Measurements from ENCODE around the gene MSI2.

Gene MSI2

DNA sequence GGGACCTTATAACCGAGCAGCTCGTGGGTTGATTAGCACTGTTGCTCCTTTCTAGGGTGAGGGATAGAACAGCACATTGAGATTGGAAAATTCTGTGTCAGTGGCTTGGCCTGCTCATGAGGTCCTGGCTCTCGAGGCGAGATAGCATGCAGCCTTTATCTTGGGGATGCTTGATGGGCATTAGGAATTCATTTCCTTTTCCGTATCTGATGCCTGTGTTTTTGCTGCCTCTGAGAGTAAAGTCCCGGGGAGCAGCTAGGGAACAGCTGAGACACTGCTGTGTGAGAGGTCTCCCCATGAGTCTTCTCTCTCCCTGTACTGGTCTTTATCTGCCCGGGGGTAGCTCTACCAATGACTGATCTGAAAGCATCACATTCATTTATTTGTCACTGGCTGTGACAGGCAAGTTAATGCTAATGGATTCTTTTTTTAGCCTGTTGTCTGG is 14.5 kb downstream of the MSI2 start:
- DNase-seq (ENCODE audit: low spot score): no peak

DNA sequence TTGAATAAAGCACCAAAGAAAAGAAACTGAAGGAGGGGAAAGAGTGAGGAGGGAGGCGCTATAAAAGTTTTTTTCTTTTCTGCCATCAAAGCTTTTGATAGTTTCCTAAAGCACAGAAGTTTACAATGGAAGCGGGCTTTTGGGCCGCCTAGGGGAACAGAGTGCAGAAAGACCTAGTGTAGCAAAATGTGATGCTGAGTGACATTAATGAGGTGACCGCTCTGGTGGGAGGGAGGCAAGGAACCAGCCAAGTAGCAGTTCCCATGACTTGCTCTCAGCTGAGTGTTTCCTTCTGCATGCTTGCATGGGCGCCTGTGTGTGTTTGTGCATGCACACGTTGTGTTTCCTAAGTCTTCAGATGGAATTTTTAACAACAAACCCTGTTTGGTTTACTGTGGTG is 15.5 kb downstream of the MSI2 start:
- no peak for DNase-seq (ENCODE audit: low spot score)

- no peak for DNase-seq (ENCODE audit: low spot score)
Measured at GRCh38 chr17:57273490-57273889, 17.2 kb downstream of the MSI2 start.

GRCh38 chr17:57274162-57274561 is 17.8 kb downstream of the MSI2 start:
- no peak for DNase-seq (ENCODE audit: low spot score)

- DNase-seq (ENCODE audit: low spot score): no peak
Measured at GRCh38 chr17:57275071-57275764, 18.9 kb downstream of the MSI2 start.

DNA sequence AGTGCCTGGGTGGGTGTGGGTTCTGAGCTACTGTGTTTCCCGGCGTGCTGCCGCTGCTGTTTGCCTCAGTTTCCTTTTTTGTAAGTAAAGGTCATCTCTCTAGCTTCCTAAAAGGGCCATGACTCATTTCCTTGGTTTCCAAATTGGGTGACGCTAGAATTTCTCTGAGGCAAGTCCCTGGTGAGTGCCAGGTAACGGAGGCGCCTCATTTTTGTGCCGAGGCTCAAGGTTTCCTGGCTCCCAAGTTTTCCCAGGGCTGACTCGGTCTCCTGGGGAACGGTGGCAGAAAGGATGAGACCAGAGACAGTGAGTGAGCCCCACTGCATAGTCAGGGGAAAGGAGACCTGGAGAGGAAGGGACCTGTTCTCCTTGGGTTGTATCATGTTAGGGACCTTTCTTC is 20.3 kb downstream of the MSI2 start:
- DNase-seq (ENCODE audit: low spot score): no peak

GRCh38 chr17:57277923-57278604 is 21.7 kb downstream of the MSI2 start:
- DNase-seq (ENCODE audit: low spot score): no peak

DNA sequence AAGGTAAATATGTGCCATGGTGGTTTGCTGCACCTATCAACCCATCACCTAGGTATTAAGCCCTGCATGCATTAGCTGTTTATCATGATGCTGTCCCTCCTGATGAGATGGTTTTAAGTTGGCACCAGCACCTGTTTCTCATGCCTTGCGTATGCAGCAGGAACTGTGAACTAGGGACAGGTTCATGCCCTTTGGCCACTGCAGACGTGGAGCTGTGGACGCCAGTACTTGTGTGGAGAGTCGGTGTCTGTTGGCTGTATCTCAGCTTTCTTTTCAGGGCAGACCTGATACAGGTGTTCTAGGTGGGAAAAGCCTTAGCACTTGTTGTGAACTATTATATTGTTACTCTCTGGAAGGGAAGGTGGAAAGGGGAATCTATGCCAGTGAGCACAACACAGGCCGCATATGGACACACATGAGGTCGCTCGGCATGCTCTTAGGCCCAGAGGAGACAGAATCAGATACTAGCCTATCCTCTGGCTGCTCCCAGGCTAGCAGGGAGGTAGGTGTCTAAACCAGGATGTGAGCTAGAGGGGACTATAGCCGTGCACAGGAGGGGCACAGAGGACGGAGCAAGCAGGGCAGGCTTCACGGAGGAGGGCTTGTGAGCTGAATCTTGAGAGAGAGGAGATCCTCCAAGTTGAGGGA is 22.5 kb downstream of the MSI2 start:
- no peak for DNase-seq (ENCODE audit: low spot score)

- DNase-seq (ENCODE audit: low spot score): no peak
Measured at GRCh38 chr17:57279432-57279831, 23.1 kb downstream of the MSI2 start.

GRCh38 chr17:57281887-57282286 is 25.6 kb downstream of the MSI2 start:
- DNase-seq (ENCODE audit: low spot score): no peak

DNA sequence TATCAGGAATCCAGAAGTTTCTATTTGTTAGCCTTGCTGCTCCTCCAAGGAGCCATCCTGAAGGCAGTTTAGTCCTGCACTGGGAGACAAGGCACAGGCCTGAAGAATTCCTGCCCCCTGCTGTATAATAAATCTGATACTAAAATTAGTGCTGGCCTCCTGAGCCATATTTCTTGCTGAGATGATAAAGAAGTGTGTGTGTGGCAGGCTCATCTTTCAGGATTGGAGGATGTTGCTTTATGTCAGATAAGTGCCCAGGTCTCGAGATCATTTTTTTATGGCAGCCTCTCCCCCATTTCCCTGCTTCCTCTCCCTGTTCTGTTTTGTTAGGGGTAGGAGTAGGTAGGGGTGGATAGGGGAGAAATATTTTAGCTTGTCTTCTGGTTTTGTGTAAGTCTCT is 26.0 kb downstream of the MSI2 start:
- DNase-seq (ENCODE audit: low spot score): no peak

DNA sequence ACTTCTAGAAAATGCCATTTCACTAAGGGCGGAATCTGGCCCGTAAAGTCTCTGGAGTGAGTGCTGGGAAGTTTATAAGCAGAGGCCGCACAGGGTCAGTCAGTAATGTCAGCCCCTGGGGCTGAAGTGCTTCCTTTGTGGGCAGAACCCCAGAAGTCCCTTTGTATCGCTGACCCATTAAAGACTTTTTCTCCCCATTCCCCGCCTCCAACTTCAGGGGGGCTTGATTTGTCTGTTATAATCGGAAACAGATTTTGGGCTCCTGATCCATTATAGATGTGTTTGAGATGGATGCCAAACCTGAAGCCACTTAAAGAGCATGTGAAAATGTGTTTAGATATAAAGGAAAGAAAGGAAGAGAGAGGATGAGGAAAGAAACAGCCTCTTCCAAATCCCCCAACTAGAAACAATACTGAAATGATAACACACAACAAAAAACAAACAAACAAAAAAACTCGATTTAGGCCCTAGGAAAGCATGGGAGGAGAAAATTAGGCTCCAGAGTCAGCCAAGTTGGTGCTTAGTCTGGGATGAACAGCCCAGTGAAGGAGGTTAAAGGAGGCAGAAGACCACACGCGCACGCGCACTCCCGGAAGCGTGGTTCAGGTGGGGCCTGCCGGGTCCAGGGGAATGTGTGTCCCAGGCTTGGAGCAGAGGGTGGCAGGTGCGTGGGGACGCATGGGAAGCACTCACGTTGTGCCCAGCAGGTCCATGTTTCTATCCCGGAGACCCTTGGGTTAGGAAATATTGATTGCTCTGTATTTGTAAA is 27.1 kb downstream of the MSI2 start:
- DNase-seq (ENCODE audit: low spot score): no peak

- no peak for DNase-seq (ENCODE audit: low spot score)
Measured at GRCh38 chr17:57284583-57284982, 28.3 kb downstream of the MSI2 start.

DNA sequence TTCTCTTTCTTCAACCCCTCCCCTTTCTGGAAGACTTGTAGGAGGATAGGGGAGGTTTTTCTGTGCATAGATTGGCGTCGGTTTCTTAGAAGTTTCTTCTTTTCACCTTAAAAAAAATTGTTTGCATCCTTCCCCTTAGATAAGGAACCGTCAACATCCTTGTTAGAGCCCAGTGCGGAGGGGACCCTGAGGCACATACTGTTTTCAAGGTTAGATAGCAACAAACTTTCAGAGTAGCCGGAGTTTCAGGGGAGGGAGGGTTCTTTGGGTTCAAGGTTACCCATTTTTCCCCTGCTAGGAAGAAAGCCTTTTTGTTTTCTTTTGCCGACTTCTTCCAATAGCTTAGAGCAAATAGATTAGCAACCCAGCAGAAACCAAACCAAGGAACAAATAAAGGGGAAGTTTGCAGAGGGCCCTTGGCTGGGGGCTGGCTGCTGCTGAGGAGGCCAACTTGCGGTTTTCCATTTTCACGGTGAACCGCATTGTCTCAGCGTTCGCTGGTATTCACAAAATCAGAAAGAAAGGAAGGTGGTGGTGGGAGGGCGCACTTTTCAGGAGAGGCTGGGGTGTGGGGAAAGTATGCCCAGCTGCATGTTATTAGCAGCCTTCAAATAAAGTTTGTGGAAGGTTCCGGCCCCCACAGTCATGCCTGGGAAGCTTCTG is 28.8 kb downstream of the MSI2 start:
- no peak for DNase-seq (ENCODE audit: low spot score)

DNA sequence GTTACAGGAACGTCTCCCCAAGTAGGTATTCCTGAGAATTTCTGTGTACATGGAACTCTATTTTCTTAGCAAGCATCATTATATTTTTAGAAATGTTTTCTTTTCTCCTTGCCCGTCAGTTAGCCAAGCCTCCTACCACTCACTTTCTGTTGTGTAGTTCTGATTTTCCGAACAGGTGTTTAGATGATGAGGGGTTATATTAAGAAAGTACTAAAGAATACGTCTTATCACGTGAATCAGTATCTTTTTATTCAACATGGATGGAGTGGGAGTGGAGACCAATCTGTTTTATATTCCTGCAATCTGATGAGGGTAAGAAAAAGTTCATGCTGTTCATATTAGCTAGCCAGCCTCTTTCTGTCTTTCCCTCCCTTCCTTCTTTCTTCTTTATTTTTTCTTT is 29.4 kb downstream of the MSI2 start:
- DNase-seq (ENCODE audit: low spot score): no peak

DNA sequence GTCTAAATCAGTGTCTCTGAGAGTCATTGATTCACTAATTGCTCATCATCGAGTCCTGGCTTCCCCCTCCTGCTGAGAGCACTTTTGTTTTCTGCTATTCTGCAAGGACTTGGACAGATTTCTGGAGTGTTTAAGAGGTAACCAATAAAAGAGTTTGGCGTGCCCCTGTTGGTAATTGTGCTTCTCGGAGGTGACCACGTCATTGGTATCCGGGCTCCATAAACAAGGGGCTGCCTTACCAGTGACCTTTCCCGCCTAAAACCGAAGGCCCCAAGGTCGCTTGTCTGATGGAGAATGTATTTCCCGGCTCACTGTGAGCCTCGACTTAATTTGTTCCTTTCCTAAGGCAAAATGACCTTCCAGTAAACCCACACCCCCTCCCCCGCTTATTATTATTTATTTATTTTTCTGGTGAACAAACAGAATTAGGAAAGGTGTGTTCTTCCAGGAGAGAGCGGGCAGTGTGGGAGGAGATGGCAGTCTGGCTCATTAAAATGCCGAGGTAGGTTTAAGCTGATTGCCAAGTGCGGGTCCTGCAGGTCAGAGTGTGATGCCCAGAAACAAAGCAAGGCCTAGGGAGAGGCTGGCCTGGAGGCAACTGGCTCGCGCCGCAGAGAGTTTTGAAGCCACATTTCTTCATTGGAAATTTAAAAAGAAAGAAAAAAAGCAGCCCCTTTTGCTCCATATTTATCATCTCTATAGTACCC is 30.2 kb downstream of the MSI2 start:
- peak; percentile 39 for DNase-seq (ENCODE audit: low spot score)

DNA sequence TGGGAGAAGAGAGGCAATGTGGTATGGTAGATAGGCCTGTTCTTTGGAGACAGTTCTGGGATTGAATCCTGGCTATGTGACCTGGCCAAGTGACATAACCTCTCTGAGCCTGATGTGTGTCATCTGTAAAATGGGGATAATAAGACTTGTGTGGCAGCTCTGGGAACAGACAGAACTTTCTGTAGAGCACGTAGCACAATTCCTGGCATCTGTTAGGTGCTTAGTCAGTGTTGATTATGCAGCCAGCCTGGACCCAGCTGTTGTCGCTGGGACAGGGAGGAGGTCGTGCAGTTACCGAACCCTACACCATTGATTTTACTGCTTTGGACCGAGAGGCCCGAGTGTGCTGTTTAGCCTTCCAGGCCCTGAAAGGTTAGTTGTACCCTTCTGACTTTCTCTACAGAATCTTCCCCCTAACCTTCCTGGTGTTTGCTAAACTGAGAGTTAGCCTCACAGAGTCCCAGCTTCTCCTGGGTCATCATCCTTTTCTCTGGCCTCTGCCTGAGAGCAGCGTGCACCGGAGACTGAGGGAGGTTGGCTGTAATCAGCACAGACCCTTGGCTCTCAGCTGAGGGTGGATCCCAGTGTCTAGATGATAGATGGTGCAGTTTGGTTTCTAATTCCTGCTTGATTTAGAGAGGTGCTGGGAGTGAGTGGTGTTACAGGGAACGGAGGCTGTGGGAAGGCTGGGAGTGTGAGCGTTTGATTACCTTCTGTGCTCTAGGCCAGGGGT is 31.9 kb downstream of the MSI2 start:
- DNase-seq (ENCODE audit: low spot score): peak; percentile 42

DNA sequence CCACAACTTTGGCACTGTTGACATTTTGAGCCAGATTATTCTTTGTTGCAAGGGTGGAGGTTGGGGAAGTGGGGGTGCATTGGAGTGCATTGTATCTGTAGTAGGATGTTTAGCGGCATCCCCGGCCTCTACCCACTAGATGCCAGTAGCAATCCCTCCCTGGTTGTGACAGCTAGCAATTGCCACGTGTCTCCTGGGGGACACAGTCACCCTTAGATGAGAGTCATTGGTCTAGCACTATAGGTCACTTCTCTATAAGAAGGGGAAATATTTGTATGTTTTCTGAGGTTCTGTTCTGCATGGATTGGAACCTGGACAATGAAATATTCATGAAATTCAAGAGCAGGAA is 32.4 kb downstream of the MSI2 start:
- no peak for DNase-seq (ENCODE audit: low spot score)

- no peak for DNase-seq (ENCODE audit: low spot score)
Measured at GRCh38 chr17:57289130-57289529, 32.8 kb downstream of the MSI2 start.

DNA sequence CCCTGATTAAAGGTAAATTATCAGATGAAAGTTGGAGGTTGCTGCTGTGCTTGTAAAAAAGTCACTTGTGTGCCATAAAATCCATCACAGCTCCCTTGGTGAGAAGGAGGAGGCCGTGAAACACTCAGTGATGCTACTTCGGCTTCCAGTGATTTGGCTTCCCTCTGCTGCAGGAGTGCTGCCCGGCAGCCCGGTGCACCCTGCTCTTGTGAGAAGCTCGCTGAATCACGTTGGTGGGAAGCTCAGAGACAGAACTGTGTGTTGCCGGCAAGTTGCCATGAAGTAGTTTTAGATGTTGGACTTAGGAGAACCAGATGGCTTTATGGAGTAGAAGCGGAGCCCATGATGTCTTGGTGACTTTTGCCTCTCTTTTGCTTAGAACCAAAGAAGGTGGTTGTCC is 33.3 kb downstream of the MSI2 start:
- DNase-seq (ENCODE audit: low spot score): no peak

DNA sequence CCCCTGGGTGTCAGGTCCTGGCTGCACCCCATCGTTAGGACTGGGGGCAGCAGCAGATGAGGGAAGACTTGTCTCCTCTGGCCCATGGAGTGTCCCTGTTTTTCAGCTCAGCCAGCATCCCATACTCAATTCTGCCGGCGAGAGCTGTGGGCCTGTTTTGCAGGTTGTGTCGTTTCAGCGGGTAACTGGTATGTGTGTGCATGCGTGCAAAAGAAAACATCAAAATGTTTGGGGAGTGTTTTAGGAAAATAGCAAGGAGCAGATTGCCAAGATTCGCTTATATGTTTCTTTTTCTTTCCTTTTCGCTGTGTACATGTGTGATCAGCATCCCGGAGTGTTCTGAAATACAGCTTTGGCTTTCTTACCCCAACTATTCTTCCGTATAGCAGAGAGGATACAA is 34.7 kb downstream of the MSI2 start:
- no peak for DNase-seq (ENCODE audit: low spot score)
